Mucosa of descending colon (tissue), 3 donors: ENCODE measurements around the gene GFOD2. TPM values are rescaled to one million over a fixed set of nuclear protein-coding genes. Genes with fewer than 3 reads are reported as not detected.

Experiments
- ATAC-seq: fragments of 200-7000 bp; cut with Tn5 transposase; one replicate; pipeline ENCODE4 v1.9.1; 2020; ENCODE audit warnings: mild to moderate bottlenecking, moderate library complexity
- DNase-seq, 3 donors: peaks; one replicate each; pipeline ENCODE4 v3.0.0-alpha.2; 2020
- H3K36me3 ChIP-seq: fragments of 200-600 bp; one replicate; pipeline ENCODE4 v1.8.0; 2021; ENCODE audit warnings: low read depth, mild to moderate bottlenecking
- H3K4me1 ChIP-seq: fragments of 200-600 bp; one replicate; pipeline ENCODE4 v1.8.0; 2021; ENCODE audit warnings: low read depth, mild to moderate bottlenecking
- H3K4me3 ChIP-seq: fragments of 200-600 bp; one replicate; pipeline ENCODE4 v1.8.0; 2021; ENCODE audit warnings: mild to moderate bottlenecking
- H3K9me3 ChIP-seq: fragments of 200-600 bp; one replicate; pipeline ENCODE4 v1.8.0; 2021; ENCODE audit warnings: mild to moderate bottlenecking
- CTCF ChIP-seq: fragments of 200-600 bp; IDR thresholded peaks from one replicate; pipeline ENCODE4 v1.8.0; 2022; ENCODE audit warnings: antibody characterized with exemption, mild to moderate bottlenecking
- intact Hi-C, 2 donors: fragments of 100-400 bp; cut with DNase I in 1 of 2; cut with micrococcal nuclease in 1 of 2; formaldehyde crosslinking; loops; one replicate each; pipeline versions ENCODE4 v1.11.0 to v1.11.1; 2022; cut with DNase I, micrococcal nuclease
- total RNA-seq, 3 donors: library from RNA; stranded (reverse); fragmentation: NEBNext Ultra II Directional in 2 of 3; extraction: Animal tissue kit (Norgen Biotek cat#: 25700) in 2 of 3; gene quantifications; one replicate each; pipeline versions ENCODE4 v1.2.1 to v1.2.4, GENCODE V29; 2021 to 2023
- donor health status: DM: no; HTN: no; CAD: no; lungs with moderate emphysema.
- donor health status: DM: no; HTN: no; CAD: no.
- donor health status: DM: no; HTN: yes; CAD: no.

Gene GFOD2
- total RNA-seq, 3 donors from 2014 or later, result 25.6 to 29.2 (median 27.9) TPM

GRCh38 chr16:67741118-67741517 lies 22.0 kb upstream of the GFOD2 start:
- DNase-seq (no peak), ATAC-seq (no peak)
- no peak for TF ChIP-seq CTCF
- intact Hi-C loops, result no loop called here
- no peaks in the 10 kb centered on the region for H3K4me1 ChIP-seq
- H3K4me3 ChIP-seq, result no peak overlapping the region
- H3K36me3 ChIP-seq, result no peaks in the 10 kb centered on the region
- no peaks in the 10 kb centered on the region for H3K9me3 ChIP-seq

- TF ChIP-seq CTCF, result no peak
Observed at GRCh38 chr16:67740391-67740790, 21.3 kb upstream of the GFOD2 start.

GRCh38 chr16:67736858-67737257 lies 17.7 kb upstream of the GFOD2 start:
- Histone ChIP-seq H3K4me3 (no peak overlapping the region), H3K9me3 (no peaks in the 10 kb centered on the region), H3K4me1 (no peaks in the 10 kb centered on the region), H3K36me3 (no peaks in the 10 kb centered on the region)
- no peak for TF ChIP-seq CTCF
- DNase-seq (no peak), ATAC-seq (peak; percentile 83)
- intact Hi-C loops, result no loop called here

More at GRCh38 chr16:67740391-67740790, 21.3 kb upstream of the GFOD2 start:
- H3K36me3 ChIP-seq, result no peaks in the 10 kb centered on the region
- no peak overlapping the region for H3K4me3 ChIP-seq
- no peaks in the 10 kb centered on the region for H3K9me3 ChIP-seq
- no peaks in the 10 kb centered on the region for H3K4me1 ChIP-seq
- intact Hi-C loops, result no loop called here
- no peak for DNase-seq
- ATAC-seq, result no peak

- no peak for TF ChIP-seq CTCF
- H3K36me3 ChIP-seq, result peaks cover 8% of the 10 kb centered on the region
- DNase-seq (no peak), ATAC-seq (no peak)
- H3K4me1 ChIP-seq, result no peaks in the 10 kb centered on the region
- H3K9me3 ChIP-seq, result no peaks in the 10 kb centered on the region
- no peak overlapping the region for H3K4me3 ChIP-seq
- intact Hi-C loops, result no loop called here
Observed at GRCh38 chr16:67734731-67735201, 15.7 kb upstream of the GFOD2 start.

- intact Hi-C loops, result no loop called here
- H3K4me1 ChIP-seq, result no peaks in the 10 kb centered on the region
- ATAC-seq (no peak), DNase-seq (no peak)
- no peak for TF ChIP-seq CTCF
- H3K4me3 ChIP-seq, result no peak overlapping the region
- H3K36me3 ChIP-seq, result peaks cover 8% of the 10 kb centered on the region
- no peaks in the 10 kb centered on the region for H3K9me3 ChIP-seq
Observed at GRCh38 chr16:67733734-67734470, 14.8 kb upstream of the GFOD2 start.
